ENCODE measurements around the gene FMO2. TPM values are rescaled to one million over a fixed set of nuclear protein-coding genes. Genes with fewer than 3 reads are reported as not detected.

The FMO2 gene
- total RNA-seq, 1 experiment from 2014 or later = not detected

DNA sequence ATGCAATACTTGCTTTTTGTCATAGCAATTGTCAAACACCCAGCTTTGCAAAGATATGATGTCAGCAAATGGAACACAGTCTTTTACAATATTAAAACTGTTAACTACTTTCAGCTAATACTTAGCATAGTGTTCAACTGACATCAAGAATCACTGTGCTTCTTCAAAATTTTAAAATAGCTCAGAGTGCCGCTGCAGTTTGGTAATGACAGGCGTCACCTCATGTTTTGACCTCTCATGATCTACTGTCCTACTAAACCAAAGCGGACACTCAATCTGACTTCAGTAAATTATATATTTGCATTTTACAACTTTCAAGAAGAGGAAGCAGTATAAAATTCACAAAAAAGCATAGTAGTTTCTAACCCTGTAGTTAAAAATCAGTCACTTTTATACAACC lies 65.2 kb downstream of the FMO2 start:
- Mint-ChIP-seq H3K4me3 (ENCODE audit: low read depth, unreplicated experiment) (no peak overlapping the region), H3K4me1 (ENCODE audit: low read depth, unreplicated experiment) (no peaks in the 10 kb centered on the region), H3K27ac (ENCODE audit: unreplicated experiment) (no peak overlapping the region), H3K9me3 (ENCODE audit: low read depth, unreplicated experiment) (no peaks in the 10 kb centered on the region), H3K36me3 (ENCODE audit: insufficient read depth, unreplicated experiment) (peaks cover 7% of the 10 kb centered on the region), H3K27me3 (ENCODE audit: unreplicated experiment) (peaks cover 40% of the 10 kb centered on the region)
- intact Hi-C loops (cut with micrococcal nuclease; ENCODE audit: unreplicated experiment) = no loop called here
- TF ChIP-seq, protein P1, sequence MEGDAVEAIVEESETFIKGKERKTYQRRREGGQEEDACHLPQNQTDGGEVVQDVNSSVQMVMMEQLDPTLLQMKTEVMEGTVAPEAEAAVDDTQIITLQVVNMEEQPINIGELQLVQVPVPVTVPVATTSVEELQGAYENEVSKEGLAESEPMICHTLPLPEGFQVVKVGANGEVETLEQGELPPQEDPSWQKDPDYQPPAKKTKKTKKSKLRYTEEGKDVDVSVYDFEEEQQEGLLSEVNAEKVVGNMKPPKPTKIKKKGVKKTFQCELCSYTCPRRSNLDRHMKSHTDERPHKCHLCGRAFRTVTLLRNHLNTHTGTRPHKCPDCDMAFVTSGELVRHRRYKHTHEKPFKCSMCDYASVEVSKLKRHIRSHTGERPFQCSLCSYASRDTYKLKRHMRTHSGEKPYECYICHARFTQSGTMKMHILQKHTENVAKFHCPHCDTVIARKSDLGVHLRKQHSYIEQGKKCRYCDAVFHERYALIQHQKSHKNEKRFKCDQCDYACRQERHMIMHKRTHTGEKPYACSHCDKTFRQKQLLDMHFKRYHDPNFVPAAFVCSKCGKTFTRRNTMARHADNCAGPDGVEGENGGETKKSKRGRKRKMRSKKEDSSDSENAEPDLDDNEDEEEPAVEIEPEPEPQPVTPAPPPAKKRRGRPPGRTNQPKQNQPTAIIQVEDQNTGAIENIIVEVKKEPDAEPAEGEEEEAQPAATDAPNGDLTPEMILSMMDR (IDR thresholded peaks at IDR 0.05; ENCODE audit: unreplicated experiment) = no peak
- no peak for DNase-seq
- BruUV-seq (replicated peaks) = no TSS peak
- CTCF ChIA-PET = no interaction called here

DNA sequence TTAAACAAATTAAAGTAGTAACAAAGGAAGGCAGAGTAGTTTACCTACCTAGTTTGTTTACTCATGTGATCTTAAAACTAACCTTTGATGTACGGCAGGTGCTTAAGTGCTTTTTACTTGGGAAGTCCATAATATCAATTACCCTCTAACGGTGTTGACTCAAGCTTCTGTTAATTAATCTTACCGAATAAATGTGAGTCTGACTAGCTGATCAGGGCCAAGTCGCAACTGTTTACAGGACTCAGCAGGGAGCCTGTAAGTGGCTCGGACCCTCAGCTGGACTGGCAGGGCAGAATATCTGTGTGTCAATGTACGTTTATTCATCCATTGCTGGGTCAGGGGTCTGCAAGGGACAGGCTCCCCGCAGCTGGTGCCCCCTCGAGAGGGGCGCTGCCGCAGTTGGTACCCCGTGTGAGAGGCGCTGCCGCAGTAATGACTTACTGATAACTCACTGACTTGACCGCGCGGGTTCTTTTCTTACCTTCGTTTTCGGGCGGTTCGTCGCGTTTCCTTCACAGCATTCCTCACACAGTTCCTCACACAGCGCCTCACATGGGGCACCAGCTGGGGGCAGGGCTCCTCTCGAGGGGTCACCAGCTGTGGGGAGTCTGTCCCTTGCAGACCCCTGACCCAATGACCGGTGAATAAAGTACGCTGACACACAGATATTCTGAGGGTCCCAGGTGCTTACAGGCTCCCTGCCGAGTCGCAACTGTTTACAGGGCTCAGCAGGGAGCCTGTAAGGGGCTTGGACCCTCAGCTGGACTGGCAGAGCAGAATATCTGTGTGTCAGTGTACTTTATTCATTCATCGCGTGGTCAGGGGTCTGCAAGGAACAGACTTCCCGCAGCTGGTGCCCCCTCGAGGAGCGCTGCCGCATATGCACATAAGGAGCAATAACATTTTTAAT lies 66.2 kb downstream of the FMO2 start:
- peaks cover 7% of the 10 kb centered on the region for H3K36me3 Mint-ChIP-seq (ENCODE audit: insufficient read depth, unreplicated experiment)
- H3K27me3 Mint-ChIP-seq (ENCODE audit: unreplicated experiment) = peaks cover 42% of the 10 kb centered on the region
- TF ChIP-seq, protein P1 (IDR thresholded peaks at IDR 0.05; ENCODE audit: unreplicated experiment) = peak; percentile 75
- DNase-seq = peak; percentile 66
- no peak overlapping the region for H3K27ac Mint-ChIP-seq (ENCODE audit: unreplicated experiment)
- H3K4me1 Mint-ChIP-seq (ENCODE audit: low read depth, unreplicated experiment) = no peaks in the 10 kb centered on the region
- peak overlapping the region; percentile 78 for H3K4me3 Mint-ChIP-seq (ENCODE audit: low read depth, unreplicated experiment)
- CTCF ChIA-PET = interaction anchor here (0.6 to 1.2 kb wide), 2 partner anchors 63 to 1085 kb away, joined by 5 to 6 read pairs; partner anchors contain the start of gene FMO4
- intact Hi-C loops (cut with micrococcal nuclease; ENCODE audit: unreplicated experiment) = no loop called here
- H3K9me3 Mint-ChIP-seq (ENCODE audit: low read depth, unreplicated experiment) = no peaks in the 10 kb centered on the region
- BruUV-seq (replicated peaks) = no TSS peak

DNA sequence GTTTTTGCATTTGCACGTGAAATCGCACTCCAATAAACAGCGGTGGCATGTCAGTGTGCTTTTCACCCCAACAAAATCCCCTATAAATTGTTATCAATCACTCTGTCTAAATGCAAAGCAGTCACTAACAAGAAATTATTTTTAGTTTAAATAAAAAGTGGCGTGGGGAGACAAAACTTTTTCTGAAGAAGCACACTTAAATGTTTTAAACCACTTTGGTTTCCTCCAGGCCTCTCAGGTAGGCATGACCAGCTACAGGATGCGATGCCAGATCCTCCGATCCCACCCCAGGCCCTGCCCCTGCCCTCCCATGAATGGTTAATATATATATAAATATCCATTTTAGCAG lies 66.8 kb downstream of the FMO2 start:
- CTCF ChIA-PET = interaction anchor here (0.6 to 1.2 kb wide), 3 partner anchors 62 to 1086 kb away, joined by 3 to 6 read pairs (median 5); partner anchors contain the start of gene FMO4
- H3K27me3 Mint-ChIP-seq (ENCODE audit: unreplicated experiment) = peaks cover 42% of the 10 kb centered on the region

DNA sequence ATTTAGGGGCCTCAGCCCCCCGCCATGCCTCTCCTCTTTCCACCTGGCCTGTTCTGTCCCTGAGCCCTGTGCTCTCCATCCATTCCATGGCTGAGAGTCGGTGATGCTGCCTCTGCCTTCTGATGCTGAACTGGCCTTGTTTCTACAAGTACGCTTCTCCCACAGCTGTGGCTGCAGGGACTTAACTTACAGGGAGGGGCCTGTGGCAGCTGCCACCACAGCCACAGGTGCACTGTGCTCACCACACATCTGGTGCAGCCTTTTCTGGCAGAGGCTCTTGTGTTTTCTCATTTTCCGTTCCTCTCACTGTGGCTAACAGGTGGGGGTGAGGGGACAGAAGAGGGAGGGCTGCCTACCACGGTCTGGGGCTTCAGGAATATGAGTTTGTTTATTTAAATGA lies 67.4 kb downstream of the FMO2 start:
- Mint-ChIP-seq H3K4me3 (ENCODE audit: low read depth, unreplicated experiment) (peak overlapping the region; percentile 9), H3K4me1 (ENCODE audit: low read depth, unreplicated experiment) (no peaks in the 10 kb centered on the region), H3K36me3 (ENCODE audit: insufficient read depth, unreplicated experiment) (peaks cover 7% of the 10 kb centered on the region), H3K27ac (ENCODE audit: unreplicated experiment) (no peak overlapping the region), H3K27me3 (ENCODE audit: unreplicated experiment) (peaks cover 37% of the 10 kb centered on the region), H3K9me3 (ENCODE audit: low read depth, unreplicated experiment) (no peaks in the 10 kb centered on the region)
- intact Hi-C loops (cut with micrococcal nuclease; ENCODE audit: unreplicated experiment) = no loop called here
- no TSS peak for BruUV-seq (replicated peaks)
- DNase-seq = no peak
- CTCF ChIA-PET = interaction anchor here (0.6 to 1.2 kb wide), 2 partner anchors 62 to 74 kb away, joined by 3 to 5 read pairs; partner anchors contain the start of gene FMO4
- TF ChIP-seq, protein P1 (IDR thresholded peaks at IDR 0.05; ENCODE audit: unreplicated experiment) = no peak

More for the DNA sequence above, 66.8 kb downstream of the FMO2 start:
- no peak overlapping the region for H3K27ac Mint-ChIP-seq (ENCODE audit: unreplicated experiment)
- no peak for DNase-seq
- H3K4me3 Mint-ChIP-seq (ENCODE audit: low read depth, unreplicated experiment) = peak overlapping the region; percentile 78
- intact Hi-C loops (cut with micrococcal nuclease; ENCODE audit: unreplicated experiment) = no loop called here
- peaks cover 7% of the 10 kb centered on the region for H3K36me3 Mint-ChIP-seq (ENCODE audit: insufficient read depth, unreplicated experiment)
- no peaks in the 10 kb centered on the region for H3K4me1 Mint-ChIP-seq (ENCODE audit: low read depth, unreplicated experiment)
- H3K9me3 Mint-ChIP-seq (ENCODE audit: low read depth, unreplicated experiment) = no peaks in the 10 kb centered on the region
- TF ChIP-seq, protein P1 (IDR thresholded peaks at IDR 0.05; ENCODE audit: unreplicated experiment) = no peak
- BruUV-seq (replicated peaks) = no TSS peak
